OCI-LY7 (cell line): ENCODE measurements around the gene CFAP206.
"Not testable (repeated sequence)": the region's sequence is repeated elsewhere in the genome, so short reads cannot be mapped to it uniquely, and the experiment has no call there.

Source experiments
- CTCF ChIP-seq: fragments of 200-600 bp; sonication (generic); conservative IDR thresholded peaks from 2 replicates; pipeline ENCODE4 v1.5.1; 2014; ENCODE audit warnings: mild to moderate bottlenecking, antibody characterized with exemption, low read length, moderate library complexity, mixed read lengths
- EZH2phosphoT487 ChIP-seq: fragments of 200-600 bp; sonication (generic); IDR thresholded peaks from 2 replicates; pipeline ENCODE4 v1.6.1; 2018; ENCODE audit warnings: low read depth, borderline replicate concordance, mild to moderate bottlenecking, mixed run types, antibody characterized with exemption, low read length, moderate library complexity, mixed read lengths

DNA sequence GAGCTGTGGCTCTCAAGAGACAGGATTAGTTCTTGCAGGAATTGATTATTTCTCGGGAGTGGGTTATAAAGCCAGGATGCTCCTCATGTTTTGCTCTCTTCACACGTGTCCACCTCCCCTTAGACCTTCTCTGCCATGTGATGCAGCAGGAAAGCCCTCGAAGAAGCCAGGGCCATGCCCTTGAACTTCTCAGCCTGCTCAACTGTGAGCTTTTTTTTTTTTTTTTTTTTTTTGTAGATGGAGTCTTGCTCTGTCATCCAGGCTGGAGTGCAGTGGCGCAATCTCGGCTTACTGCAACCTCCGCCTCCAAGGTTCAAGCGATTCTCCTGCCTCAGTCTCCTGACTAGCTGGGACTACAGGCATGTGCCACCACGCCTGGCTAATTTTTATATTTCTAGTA is 81.6 kb downstream of the CFAP206 start:
- TF ChIP-seq CTCF, EZH2phosphoT487: not testable (repeated sequence)
